ENCODE data around the gene SLC25A44.

The SLC25A44 gene

GRCh38 chr1:156257711-156258110 is 63.8 kb downstream of the SLC25A44 start:
- intact Hi-C loops (cut with DNase I), result no loop called here
- peak in 1 of 10 donors; percentile 79 for DNase-seq

- intact Hi-C loops (cut with DNase I), result no loop called here
These were observed 65.0 kb downstream of the SLC25A44 start for GRCh38 chr1:156258859-156259258.

GRCh38 chr1:156259805-156260204 is 65.9 kb downstream of the SLC25A44 start:
- peak in 7 of 10 donors; percentile 53 to 92 (median 65) for DNase-seq
- intact Hi-C loops (cut with DNase I), result no loop called here

More at GRCh38 chr1:156258859-156259258, 65.0 kb downstream of the SLC25A44 start:
- peak in 2 of 10 donors; percentile 32 to 60 for DNase-seq

GRCh38 chr1:156260896-156261295 is 67.0 kb downstream of the SLC25A44 start:
- intact Hi-C loops (cut with DNase I), result no loop called here
- DNase-seq, result peak in 2 of 10 donors; percentile 75 to 90
